ENCODE results near the gene ENPP3. TPM values are rescaled to one million over a fixed set of nuclear protein-coding genes. Genes with fewer than 3 reads are reported as not detected.
A peak's percentile ranks its signal among the peaks of the same experiment; 100 is the strongest.

ENPP3 gene
- total RNA-seq, 2 donors from 2014 or later, result 0.19 to 0.45 TPM

GRCh38 chr6:131787766-131788712 is 150.9 kb downstream of the ENPP3 start:
- H3K4me3 Mint-ChIP-seq, result no peak overlapping the region
- no peaks in the 10 kb centered on the region for H3K36me3 Mint-ChIP-seq (ENCODE audit: low read depth)
- H3K27me3 Mint-ChIP-seq, result peaks cover 4% of the 10 kb centered on the region
- no peak overlapping the region for H3K27ac Mint-ChIP-seq
- H3K4me1 Mint-ChIP-seq, result peaks cover 14% of the 10 kb centered on the region
- no peaks in the 10 kb centered on the region for H3K9me3 Mint-ChIP-seq
- ATAC-seq (replicated peaks), result no peak

GRCh38 chr6:131789219-131789618 is 152.1 kb downstream of the ENPP3 start:
- Mint-ChIP-seq H3K4me1 (peaks cover 14% of the 10 kb centered on the region), H3K27me3 (peaks cover 7% of the 10 kb centered on the region), H3K27ac (no peak overlapping the region), H3K36me3 (ENCODE audit: low read depth) (no peaks in the 10 kb centered on the region), H3K9me3 (no peaks in the 10 kb centered on the region), H3K4me3 (peak overlapping the region; percentile 10)
- peak; percentile 77 for ATAC-seq (replicated peaks)

- peak overlapping the region; percentile 27 for H3K4me3 Mint-ChIP-seq
- no peaks in the 10 kb centered on the region for H3K36me3 Mint-ChIP-seq (ENCODE audit: low read depth)
- no peak for ATAC-seq (replicated peaks)
- H3K4me1 Mint-ChIP-seq, result peaks cover 14% of the 10 kb centered on the region
- H3K27me3 Mint-ChIP-seq, result peaks cover 4% of the 10 kb centered on the region
- H3K27ac Mint-ChIP-seq, result no peak overlapping the region
- H3K9me3 Mint-ChIP-seq, result no peaks in the 10 kb centered on the region
Measured at GRCh38 chr6:131791476-131791875, 154.4 kb downstream of the ENPP3 start.

DNA sequence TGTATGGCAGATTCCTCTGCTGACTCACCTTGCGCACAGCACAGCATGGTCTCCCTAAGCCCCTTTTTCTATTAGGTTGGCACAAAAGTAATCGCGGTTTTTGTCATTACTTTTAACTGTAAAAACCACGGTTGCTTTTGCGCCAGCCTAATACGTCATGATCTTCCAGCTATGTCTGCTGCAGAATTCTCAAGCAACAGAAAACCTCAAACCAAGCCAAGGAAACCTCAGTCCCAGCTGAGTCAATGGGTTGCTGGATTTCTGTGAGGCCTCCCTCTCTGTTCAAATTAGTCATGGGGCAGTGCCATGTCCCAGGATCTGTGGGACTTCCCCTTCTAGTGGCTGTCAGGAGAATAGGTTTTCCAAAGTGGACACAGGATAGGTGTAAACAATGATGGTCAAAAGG is 155.0 kb downstream of the ENPP3 start:
- Mint-ChIP-seq H3K9me3 (no peaks in the 10 kb centered on the region), H3K27ac (no peak overlapping the region), H3K36me3 (ENCODE audit: low read depth) (no peaks in the 10 kb centered on the region), H3K27me3 (peaks cover 4% of the 10 kb centered on the region), H3K4me3 (peak overlapping the region; percentile 27), H3K4me1 (peaks cover 14% of the 10 kb centered on the region)
- peak; percentile 79 for ATAC-seq (replicated peaks)

- Mint-ChIP-seq H3K4me1 (peaks cover 5% of the 10 kb centered on the region), H3K36me3 (ENCODE audit: low read depth) (no peaks in the 10 kb centered on the region), H3K4me3 (no peak overlapping the region), H3K9me3 (no peaks in the 10 kb centered on the region), H3K27ac (no peak overlapping the region), H3K27me3 (peaks cover 4% of the 10 kb centered on the region)
- no peak for ATAC-seq (replicated peaks)
Measured at GRCh38 chr6:131795366-131795765, 158.3 kb downstream of the ENPP3 start.

Other genes with a start within 250 kb of the ENPP3 start
- not detected for gene ARG1, start 64.1 kb upstream of the ENPP3 start, total RNA-seq
- gene MED23, start 9.1 kb upstream of the ENPP3 start, total RNA-seq, result 10 to 100 TPM; 24.1 to 24.2 TPM
- gene OR2A4, start 64.1 kb downstream of the ENPP3 start, total RNA-seq, result not detected
- gene CTAGE9, start 73.7 kb downstream of the ENPP3 start, total RNA-seq, result not detected
- under 1 TPM; 0.73 to 0.74 TPM for gene ENPP1, start 170.7 kb downstream of the ENPP3 start, total RNA-seq

All from activated T-helper 17 cell treated with anti-CD3 and anti-CD28 coated beads, Interleukin-2, amount 50 U/mL, for 72 hours (primary cell).